Pulmonary artery endothelial cell (primary cell): ENCODE data around the gene PRKCD. TPM values are rescaled to one million over a fixed set of nuclear protein-coding genes. Genes with fewer than 3 reads are reported as not detected.

Source experiments
- DNase-seq: peaks from one replicate; pipeline ENCODE4 v3.0.0-alpha.2; 2011; ENCODE audit warnings: low read depth, low spot score
- total RNA-seq: library from RNA; depleted of rRNA; stranded (reverse); fragments of >200 nt; gene quantifications from 2 replicates; pipeline ENCODE4 v1.2.3, GENCODE V29; 2014

The PRKCD gene
- total RNA-seq, result 3.8 and 3.9 TPM in 2 replicates

DNA sequence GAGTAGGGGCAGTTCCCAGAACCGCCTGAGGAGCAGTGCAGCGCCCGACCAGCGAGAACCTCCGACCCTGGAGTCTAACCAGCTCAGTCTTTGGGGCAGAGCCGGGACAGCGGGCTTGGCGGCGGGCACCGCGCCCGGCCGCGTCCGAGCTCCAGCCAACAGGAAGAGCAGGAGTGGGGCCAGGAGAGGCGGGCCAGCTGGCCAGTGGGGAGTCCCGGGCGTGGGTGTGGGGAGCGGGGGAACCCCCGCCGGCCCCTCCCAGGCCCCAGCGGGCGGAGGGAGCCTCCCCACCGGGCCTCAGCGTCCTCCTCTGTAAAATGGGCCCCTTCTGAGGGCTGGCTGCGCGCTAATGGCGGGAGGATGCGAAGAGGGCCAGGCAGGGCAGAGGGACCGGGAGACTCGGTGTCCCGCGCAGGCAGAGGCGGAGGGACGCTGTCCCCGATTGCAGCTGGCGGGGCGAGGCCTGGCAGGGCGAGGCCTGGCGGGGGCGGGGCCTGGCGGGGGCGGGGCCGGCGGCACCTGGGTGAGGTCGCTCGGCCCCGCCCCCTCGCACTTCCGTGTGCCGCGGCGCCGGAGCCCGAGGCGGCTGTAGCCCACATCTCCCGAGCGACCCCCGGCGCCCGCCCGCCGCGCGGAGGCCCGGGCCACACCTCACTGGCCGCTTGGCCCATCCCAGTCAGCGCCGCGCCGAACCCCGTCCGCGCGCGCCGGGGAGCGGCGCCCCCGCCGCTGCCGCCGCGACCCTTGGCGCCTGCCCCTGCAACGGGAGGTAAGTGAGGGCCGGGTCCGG lies at the start of gene PRKCD:
TSS of gene PRKCD (plus strand) at position 550 of the 790 bp plus-strand sequence. CDS start 17,214 bp downstream, outside the sequence.
- peak; percentile 47 for DNase-seq

DNA sequence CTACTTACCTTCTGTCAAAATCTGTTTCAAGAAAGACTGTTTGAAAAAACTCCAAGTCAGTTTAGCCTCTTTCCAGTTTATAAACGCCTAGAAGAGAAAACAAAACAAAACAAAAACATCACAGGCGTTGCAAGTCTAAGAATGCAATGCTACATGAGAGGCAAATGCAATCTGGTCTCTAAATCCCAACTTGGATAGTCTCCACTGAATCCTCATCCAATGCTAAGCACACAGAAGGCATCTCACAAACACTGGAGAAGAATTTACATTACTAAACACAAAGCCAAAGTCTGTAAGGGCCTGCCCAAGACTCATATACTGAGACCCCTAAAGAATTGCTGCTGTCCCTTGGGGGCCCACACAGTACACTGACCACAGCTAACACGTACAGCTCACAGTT lies 49.2 kb upstream of the PRKCD start:
- no peak for DNase-seq

DNA sequence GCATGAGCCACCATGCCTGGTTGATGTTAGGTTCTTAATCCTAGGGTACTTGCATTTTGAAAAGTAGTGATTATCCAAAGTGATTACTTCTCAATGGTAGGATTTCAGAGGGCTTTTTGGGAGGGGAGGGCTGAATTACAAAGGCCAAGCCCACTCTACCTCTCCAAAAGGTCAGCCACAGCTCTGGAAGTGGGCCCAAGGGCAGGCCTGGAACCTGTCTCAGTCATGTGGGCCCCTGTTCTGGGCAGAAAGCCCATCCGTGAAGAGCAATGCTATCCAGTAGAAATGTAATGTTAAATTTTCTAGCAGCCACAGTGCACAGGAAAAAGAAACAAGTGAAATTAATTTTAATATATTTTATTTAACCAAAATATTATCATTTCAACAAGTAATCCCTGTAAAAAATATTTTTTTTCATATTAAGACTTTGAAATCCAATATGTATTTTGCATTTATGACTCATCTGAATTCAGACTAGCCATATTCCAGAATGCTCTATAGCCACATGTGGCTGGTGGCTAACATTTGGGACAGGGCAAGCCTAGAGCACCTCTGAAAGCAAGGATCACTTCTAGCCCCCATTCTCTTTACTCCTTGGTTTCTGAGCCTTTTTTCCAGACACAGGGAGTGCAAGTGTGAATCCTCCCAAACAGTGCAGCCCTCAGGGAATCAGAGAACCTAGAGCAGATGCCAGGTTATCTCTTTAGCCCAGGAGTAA lies 47.6 kb upstream of the PRKCD start:
- DNase-seq, result no peak

DNA sequence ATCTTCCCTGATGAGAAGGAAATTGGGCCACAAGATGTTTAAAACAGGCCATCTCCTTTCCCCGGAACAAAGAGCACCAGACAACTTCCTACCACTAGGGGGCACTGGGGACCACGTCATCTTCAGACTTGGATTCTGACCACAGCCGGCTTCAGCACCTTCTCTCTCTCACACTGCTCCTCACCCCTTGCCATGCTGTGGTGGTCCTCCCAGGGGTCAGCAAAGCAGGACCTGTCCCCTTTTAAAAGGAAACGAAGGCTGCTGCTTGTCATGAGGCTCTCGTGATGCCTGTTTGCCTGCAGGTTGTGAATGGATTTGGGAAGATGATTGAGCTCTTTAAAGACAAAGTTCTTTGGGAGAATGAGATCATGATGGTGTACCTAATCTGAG lies 47.0 kb upstream of the PRKCD start:
- DNase-seq, result peak; percentile 27

DNA sequence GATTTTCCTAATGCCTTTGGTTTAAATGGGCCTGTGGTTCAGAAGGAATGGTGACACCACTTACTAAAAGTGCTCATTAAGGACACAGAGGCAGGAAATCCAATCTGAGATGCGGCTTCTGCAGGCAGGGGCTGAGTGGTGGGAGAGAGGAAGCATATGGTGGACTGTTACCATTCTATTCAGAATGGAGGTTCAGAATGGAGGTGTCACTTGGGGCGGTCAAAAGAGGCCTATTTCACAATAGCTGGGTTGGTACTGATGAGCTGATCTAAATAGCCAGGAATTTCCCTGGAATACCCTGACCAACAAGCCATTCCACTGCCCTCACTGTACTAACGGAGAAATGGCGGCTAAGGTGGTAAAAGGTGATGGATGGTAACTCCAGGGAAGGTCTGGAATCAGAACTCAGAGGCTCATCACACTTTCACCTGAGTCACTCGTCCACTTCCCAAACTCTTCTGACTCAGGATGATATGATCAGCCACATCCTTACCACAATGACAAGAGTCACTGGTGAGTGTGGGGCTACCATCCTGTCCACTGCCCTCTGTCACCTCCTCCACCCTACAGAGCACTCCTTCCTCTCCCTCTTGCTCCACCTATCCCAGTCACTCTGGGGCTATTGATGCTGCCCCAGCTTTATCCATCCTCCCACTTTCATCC lies 46.5 kb upstream of the PRKCD start:
- no peak for DNase-seq

DNA sequence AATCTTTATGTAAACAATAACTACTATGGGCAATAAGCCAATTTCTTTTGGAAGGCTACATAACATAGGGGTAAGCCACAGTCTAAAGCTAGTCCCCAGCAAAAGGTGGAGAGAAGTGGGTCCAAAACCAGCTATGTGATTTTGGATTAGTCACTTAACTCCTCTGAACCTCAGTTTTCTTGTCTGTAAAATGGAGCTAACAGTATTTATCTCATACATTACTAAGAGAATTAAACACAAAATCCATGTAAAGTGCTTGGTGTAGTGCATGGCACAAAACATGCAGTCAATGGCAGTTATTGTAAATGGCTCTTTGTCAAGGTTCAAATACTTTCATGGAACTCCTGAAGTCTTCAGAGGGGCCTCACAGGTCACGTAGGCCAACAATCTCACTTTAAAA lies 44.1 kb upstream of the PRKCD start:
- DNase-seq, result no peak

DNA sequence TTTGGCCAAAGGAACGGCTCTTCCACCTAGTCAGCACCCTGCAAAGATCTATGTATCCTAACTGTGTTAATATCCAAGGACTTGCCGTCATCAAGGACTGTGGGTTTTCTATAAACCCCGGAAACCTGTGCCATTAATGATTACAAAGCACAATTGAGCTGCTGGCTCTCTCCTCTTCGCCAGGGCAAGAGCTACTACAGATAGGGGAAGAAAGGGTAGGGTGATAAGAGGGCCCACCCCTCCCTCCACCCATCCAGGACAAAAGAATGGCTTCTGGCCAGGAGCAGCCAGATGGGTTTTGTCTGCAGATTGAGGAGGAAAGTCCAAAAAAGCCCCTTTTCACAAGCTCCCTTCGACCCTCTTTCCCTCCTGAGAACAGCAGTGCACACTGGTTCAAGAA lies 40.7 kb upstream of the PRKCD start:
- no peak for DNase-seq

DNA sequence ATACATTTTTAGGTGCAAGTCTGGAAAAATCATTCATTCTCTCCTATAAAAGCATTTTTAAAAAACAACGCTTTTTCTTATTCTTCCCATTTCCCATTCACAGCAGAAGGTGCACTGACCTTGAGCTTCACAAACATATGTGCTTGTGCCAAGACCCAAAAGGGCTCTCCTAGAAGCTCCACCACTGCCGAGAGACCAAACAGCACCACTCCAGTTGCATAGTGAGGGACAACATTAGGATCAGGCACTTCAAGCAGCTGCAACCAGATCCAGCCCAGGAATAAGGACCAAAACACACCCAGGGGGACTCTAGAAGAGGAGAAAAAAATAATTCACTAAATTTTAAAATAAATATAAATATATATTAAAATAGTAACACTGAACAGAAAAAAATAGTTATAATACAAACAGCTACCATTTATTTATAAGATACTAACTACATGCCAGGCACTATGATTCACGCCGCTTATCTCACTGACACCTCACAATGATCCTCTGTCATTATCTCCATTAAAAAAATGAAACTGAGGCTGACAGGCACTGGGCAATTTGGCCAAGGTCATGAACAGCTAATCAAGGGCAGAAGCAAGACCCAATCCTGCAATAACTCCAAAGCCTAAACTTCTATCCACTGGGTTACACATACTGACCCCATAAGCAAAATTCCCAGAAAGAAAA lies 38.6 kb upstream of the PRKCD start:
- DNase-seq, result no peak

DNA sequence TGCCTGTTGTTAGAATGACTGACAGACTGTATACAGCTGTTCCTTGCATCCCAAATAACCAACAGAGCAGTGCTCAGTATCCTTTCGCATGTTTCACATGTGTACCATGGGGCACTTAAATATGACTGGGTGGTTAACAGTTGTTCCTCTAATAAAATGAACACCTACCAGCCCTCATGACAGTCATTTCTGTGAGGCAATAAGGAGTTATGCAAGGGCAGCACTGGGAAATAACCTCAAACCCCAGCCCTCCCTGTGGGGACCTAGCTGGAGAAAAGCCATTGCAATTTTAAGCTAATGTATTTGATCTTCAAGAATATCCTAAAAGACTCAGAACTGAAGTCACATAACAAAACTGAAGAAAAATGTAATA lies 38.1 kb upstream of the PRKCD start:
- no peak for DNase-seq

DNA sequence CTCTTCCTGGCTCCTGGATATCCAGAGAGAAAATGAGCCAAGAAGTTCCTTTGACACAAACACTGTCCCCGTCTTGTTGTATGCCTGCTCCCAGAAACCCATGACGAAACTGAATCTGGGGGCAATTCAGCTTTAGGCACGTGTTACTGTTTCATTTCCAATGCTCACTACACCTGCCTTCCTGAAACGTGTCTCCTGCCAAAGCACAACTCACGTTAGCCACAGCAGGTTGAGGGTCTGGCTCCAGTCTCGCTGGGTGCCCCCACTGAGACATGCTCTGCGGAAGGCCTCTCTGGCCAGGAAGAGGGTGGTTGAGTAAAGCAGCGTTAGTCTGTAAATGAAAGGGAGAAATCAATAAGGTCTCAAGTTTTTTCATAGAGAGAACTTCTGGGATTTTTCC lies 37.5 kb upstream of the PRKCD start:
- no peak for DNase-seq

DNA sequence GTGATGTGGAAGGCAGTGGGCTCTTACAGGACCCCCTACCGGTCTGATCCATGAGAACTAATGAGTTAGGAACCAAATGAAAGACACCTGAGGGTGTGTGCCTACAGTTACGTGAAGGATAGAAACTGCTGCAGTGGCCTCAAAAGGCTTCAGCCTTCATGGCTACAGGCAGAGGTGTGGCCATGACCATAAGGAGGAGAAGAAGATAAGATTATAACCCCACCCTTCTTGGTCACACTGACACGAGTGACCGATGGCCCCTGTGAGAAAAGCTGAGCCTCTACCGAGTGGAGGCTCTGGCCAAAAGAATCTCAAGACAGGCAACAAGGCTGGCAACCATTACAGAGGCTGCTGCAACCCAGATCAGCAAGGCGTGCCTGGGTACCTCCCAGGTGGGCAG lies 37.1 kb upstream of the PRKCD start:
- no peak for DNase-seq

DNA sequence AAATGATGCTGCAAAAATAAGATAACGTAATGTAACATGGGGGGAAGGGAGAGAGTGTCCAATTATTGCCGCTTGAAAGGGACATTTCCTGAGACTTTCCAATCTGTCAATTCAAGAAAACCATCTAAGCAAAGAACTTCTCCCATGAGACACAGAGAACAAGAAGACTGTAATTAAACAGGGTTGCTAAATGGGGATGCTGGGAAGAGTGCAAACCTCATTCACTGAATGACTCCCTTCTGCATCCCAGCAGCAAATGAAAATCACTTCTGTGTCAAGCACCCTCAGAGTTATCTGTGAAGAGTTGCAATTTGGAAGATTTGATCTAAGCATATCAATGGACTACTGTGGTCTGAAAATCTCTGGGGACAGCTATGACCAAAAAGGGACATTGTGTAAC lies 34.4 kb upstream of the PRKCD start:
- DNase-seq, result no peak

DNA sequence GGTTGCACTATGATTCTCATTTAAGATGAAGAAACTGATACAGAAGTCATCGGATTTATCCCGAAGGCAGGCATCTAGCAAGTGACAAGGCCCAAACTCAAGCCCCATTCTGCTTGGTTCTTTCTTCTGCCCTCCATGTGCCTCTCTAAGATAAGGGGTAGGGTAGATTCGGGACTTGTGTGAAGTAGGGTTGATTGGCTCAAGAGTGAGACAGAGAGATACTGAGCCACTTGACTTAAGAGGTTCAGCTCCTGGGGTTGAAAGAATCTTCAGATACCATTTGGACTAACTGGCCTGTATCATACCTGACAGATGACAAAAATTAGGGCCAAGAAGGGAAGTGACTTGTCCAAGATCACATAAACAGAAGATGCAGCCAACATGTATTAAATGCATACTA lies 31.7 kb upstream of the PRKCD start:
- no peak for DNase-seq

DNA sequence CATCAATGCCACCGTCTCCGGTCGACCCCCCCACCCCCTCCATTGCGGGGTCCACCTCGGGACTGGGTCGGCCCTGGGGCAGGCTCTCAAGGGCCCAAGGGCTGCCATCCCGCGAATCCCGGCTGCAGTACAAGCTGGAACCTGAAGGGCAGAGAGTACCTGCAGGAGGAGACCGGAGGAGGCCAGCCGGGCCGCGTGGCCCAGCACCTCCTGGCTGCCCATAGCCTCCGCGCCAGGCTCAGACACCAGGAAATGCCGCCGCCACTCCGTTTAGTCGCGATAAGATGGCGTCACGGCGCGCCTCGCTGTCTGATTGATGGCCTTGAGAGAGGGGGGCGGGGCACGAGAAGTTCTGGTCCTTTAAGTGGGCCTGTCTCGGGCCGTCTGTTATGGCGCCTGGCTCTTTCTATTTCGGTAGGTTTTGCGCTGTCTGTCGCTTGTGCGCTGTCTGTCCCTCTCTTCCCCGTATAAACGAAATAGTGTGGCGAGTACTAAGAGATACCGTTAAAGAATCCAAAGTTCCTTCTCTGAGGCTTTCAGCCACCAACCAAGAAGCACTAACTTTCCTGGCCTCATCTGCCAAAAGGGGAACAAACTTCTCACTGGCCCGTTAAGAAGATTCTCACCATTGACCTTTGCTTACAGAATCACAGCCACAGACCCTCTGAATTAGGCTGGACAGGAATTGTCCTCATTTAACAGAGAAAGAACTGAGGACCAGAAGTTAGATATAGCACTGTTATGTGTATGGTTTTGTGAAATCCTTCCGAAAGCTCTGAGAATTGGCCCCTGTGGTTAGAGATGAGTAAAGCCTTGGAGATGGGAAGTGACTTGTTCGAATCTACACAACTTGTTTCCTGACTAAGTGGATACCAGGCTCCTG lies 30.6 kb upstream of the PRKCD start, which contains the start of gene RFT1:
TSS of gene RFT1 (minus strand) at position 257 of the 883 bp plus-strand sequence. CDS start at position 222, 35 bp downstream.
- DNase-seq, result peak; percentile 88

DNA sequence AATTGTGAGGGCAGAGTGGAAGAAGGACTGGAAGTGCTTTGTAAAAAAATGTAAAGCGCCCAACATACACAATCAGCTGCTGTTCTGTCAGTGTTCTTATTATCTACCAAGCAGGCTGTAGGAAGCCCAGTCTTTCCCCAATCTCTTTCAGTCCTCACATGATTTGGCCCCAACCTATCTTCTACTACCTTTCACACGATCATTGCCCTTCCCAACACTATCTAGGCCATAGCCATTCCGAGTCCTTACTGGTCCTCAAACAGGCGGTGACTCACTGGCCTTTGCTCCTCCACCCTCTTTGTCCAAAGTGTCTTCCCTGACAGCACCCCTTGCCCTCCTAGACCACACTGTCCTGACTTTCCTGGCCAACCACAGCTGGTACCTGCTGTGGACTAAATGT lies 29.9 kb upstream of the PRKCD start:
- DNase-seq, result no peak

DNA sequence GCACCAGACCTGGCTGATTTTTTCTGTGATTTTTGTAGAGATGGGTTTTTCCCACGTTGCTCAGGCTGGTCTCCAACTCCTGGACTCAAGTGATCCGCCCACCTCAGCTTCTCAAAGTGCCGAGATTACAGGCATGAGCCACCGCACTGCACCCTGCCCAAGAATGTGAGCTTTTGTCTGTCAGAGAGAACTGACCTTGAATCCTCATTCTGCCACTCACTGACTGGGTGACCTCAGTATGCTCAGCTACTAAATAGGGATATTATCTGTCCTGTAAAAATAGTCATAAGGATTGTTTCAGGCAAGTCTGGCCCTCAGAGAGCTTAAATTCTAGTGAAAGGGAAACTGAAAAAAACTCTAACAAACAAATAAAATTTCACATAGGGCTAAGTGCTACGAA lies 28.7 kb upstream of the PRKCD start:
- DNase-seq, result no peak

DNA sequence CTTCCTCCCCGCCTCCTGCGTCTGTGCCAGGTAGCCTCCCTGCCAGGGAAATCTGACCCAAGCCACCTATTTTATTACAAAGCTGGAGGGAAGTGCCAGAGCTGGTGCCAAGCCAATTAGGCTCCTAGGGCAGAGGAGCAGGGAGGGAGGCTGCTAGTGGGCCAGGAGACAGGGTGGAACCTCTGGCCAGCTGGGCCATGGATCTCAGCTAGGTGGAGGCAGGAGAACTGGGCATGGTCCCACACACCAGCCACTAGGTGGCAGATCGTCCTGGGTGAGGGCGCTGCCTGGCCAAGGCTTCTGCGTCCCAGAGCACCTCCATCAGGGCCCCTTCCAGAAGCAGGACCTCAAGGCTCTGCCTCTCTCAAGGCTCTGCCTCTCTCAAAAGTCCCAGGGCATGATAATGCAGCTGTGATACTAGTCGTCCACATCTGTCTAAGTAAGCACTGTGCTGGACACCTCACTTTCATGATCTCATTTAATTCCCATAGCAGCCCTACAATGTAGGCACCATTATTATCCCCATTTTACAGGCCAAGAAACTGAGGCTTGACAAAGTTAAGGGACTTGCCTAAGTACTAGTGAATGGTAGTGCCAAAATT lies 26.3 kb upstream of the PRKCD start:
- DNase-seq, result peak; percentile 30

DNA sequence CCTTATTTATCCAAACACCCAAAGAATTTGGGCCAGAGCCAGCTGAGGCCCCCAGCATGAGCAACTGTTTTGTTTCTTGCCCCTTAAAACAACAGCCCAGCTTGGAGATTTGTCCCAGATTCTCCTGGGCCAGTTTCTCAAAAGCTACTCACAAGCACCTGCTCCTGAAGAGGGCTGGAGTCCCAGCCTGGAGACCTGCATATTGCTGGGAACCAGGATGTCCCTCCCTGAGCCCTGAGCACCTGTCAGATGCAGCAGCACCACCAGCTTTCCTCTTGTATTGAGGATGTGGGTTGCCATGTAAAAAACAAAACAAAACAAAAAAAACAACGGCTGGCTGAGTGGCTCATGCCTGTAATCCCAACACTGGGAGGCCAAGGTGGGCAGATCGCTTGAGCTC lies 23.8 kb upstream of the PRKCD start:
- no peak for DNase-seq

DNA sequence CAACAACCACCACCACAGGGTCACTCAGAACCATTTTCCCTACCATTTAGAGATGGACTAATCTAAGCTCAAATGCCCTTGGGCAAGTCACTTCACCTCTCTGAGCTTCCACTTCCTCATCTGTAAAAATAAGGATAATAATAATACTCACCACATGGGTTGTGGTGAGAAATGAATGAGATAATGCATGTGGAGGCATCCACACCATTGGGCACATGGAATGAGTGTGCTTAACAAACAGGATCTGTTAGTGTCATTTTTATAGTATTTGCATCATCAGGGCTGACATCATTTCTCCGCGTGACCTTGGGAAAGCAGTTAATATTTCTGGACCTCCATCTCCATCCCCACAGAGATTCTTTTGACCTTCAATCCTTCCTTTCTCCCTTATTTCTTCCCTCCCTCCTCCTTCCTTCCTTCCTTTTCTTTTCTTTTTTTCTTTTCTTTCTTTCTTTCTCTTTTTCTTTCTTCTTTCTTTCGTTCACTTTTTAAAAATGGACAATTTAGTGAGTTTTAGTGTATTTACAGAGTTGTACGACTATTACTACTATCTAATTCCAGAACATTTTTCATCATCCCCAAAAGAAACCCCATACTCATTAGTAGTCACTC lies 23.1 kb upstream of the PRKCD start:
- DNase-seq, result no peak
